ENCODE results near the gene NCAM1.

Gene NCAM1

GRCh38 chr11:113262594-113262993 is 301.4 kb downstream of the NCAM1 start:
- no peak for DNase-seq

GRCh38 chr11:113263458-113264259 is 302.4 kb downstream of the NCAM1 start:
- DNase-seq, result no peak

GRCh38 chr11:113265362-113265761 is 304.1 kb downstream of the NCAM1 start:
- no peak for DNase-seq

- DNase-seq, result no peak
These were observed 306.3 kb downstream of the NCAM1 start for GRCh38 chr11:113267493-113267892.

- DNase-seq, result no peak
These were observed 307.9 kb downstream of the NCAM1 start for GRCh38 chr11:113269096-113269495.

GRCh38 chr11:113269636-113270035 is 308.4 kb downstream of the NCAM1 start:
- DNase-seq, result no peak

GRCh38 chr11:113270080-113270479 is 308.9 kb downstream of the NCAM1 start:
- peak; percentile 24 for DNase-seq

GRCh38 chr11:113271551-113272245 is 310.5 kb downstream of the NCAM1 start:
- no peak for DNase-seq

GRCh38 chr11:113272281-113272680 is 311.1 kb downstream of the NCAM1 start:
- DNase-seq, result no peak

GRCh38 chr11:113272927-113273615 is 311.9 kb downstream of the NCAM1 start:
- no peak for DNase-seq

GRCh38 chr11:113273720-113274119 is 312.5 kb downstream of the NCAM1 start:
- no peak for DNase-seq

GRCh38 chr11:113274713-113275582 is 313.7 kb downstream of the NCAM1 start:
- DNase-seq, result no peak

GRCh38 chr11:113275602-113276001 is 314.4 kb downstream of the NCAM1 start:
- DNase-seq, result no peak

GRCh38 chr11:113276466-113276865 is 315.2 kb downstream of the NCAM1 start:
- DNase-seq, result no peak

- DNase-seq, result no peak
These were observed 316.7 kb downstream of the NCAM1 start for GRCh38 chr11:113277907-113278306.

- DNase-seq, result no peak
These were observed 317.3 kb downstream of the NCAM1 start for GRCh38 chr11:113278481-113278880.

GRCh38 chr11:113278925-113279324 is 317.7 kb downstream of the NCAM1 start:
- no peak for DNase-seq

GRCh38 chr11:113279591-113279990 is 318.4 kb downstream of the NCAM1 start:
- DNase-seq, result no peak

GRCh38 chr11:113281052-113281725 is 320.0 kb downstream of the NCAM1 start:
- no peak for DNase-seq

- DNase-seq, result no peak
These were observed 321.7 kb downstream of the NCAM1 start for GRCh38 chr11:113282898-113283437.

- no peak for DNase-seq
These were observed 322.7 kb downstream of the NCAM1 start for GRCh38 chr11:113283881-113284280.

- no peak for DNase-seq
These were observed 324.8 kb downstream of the NCAM1 start for GRCh38 chr11:113286009-113286408.

Data from NCI-H774 (cell line).